A549 (cell line): ENCODE measurements around the gene KCNN1.

Source experiments
- CTCF ChIP-seq: fragments of >200 bp; sonication (Bioruptor Twin); formaldehyde crosslinking; IDR thresholded peaks from 3 replicates; pipeline ENCODE4 v1.5.1; 2016
- RNF2 ChIP-seq: fragments of 200-600 bp; sonication (generic); IDR thresholded peaks from 2 replicates; pipeline ENCODE4 v1.6.1; 2016; ENCODE audit warnings: low read depth, mild to moderate bottlenecking, antibody characterized with exemption, moderate library complexity, borderline replicate concordance

GRCh38 chr19:17972230-17972629 lies 5.3 kb downstream of the KCNN1 start:
- TF ChIP-seq RNF2, result no peak
- TF ChIP-seq CTCF, result no peak
